PFSK-1 (cell line): Measurements from ENCODE around the gene FZD8. TPM values are rescaled to one million over a fixed set of nuclear protein-coding genes. Genes with fewer than 3 reads are reported as not detected.

ENCODE experiments used
- FOXP2 ChIP-seq: optimal IDR thresholded peaks from 2 replicates; pipeline ENCODE3; 2011; ENCODE audit warnings: borderline replicate concordance, control low read depth, inconsistent platforms; ENCODE audit not compliant: insufficient read depth; ENCODE audit errors: extremely low read length, extremely low read depth
- POLR2AphosphoS5 ChIP-seq: IDR thresholded peaks from 2 replicates; pipeline ENCODE4 v1.6.1; 2012; ENCODE audit warnings: low read depth, mild to moderate bottlenecking, control low read depth, low read length, moderate library complexity
- SIN3A ChIP-seq: IDR thresholded peaks from 2 replicates; pipeline ENCODE4 v1.6.1; 2012; ENCODE audit warnings: mild to moderate bottlenecking, low read length, moderate library complexity, borderline replicate concordance; ENCODE audit not compliant: insufficient read depth
- TAF1 ChIP-seq: IDR thresholded peaks from 2 replicates; pipeline ENCODE4 v1.6.1; 2012; ENCODE audit warnings: low read length, control low read depth, borderline replicate concordance; ENCODE audit not compliant: insufficient read depth
- polyA plus RNA-seq: library from polyadenylated mRNA; unstranded; fragments of >200 nt; gene quantifications from one replicate; pipeline ENCODE4 v1.2.1, GENCODE V29; 2012; ENCODE audit warnings: low read depth, missing spikeins; ENCODE audit not compliant: insufficient read length
- TF ChIP-seq, protein P1 (sequence below), 2 experiments: IDR thresholded peaks; 2 replicates each; pipeline versions ENCODE4 v1.6.1 to v1.8.0; 2011 to 2012; ENCODE audit warnings: low read depth in 2 of 2, low read length in 2 of 2, control low read depth in 1 of 2, inconsistent platforms in 1 of 2, mild to moderate bottlenecking in 1 of 2, moderate library complexity in 1 of 2; ENCODE audit not compliant: insufficient read depth in 1 of 2

Gene FZD8, protein sequence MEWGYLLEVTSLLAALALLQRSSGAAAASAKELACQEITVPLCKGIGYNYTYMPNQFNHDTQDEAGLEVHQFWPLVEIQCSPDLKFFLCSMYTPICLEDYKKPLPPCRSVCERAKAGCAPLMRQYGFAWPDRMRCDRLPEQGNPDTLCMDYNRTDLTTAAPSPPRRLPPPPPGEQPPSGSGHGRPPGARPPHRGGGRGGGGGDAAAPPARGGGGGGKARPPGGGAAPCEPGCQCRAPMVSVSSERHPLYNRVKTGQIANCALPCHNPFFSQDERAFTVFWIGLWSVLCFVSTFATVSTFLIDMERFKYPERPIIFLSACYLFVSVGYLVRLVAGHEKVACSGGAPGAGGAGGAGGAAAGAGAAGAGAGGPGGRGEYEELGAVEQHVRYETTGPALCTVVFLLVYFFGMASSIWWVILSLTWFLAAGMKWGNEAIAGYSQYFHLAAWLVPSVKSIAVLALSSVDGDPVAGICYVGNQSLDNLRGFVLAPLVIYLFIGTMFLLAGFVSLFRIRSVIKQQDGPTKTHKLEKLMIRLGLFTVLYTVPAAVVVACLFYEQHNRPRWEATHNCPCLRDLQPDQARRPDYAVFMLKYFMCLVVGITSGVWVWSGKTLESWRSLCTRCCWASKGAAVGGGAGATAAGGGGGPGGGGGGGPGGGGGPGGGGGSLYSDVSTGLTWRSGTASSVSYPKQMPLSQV
- polyA plus RNA-seq, result 0.16 TPM

DNA sequence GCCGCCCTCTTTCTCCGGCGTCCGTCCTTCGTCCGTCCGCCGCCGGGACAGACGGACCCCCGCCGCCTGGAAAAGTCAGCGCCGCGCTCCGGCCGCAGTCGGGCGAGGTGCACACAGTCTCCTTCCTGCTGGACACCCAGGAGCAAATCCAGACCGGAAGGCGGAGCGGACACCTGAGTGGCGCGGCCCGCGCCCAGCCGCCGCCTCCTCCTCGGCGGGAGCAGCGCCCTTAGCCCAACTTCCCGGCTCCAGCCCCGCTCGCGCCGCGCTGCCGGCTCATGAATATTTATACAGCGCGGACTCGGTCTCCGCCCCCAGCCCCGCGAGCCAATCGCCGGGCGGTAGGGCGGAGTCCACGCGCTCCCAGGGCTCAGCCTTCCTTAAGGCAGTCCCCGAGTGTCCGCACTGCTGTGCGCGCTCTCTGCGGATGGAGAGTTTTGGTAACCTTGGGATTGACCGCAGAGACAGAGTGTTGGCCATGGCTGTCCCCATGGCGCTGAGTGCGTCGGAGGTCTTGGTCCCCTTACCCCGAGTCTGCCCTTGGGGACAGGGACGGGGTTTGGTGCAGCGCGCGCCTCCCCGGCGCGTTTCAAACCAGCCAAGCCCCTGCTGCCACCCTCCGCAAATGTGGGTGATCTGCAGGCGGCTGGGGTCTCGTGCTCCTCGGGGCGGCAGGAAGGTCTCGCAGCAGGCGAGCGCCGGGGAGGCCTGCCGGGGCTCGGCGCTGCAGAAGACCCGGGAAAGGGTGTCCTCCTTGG is at the start of gene FZD8:
TSS of gene FZD8 (minus strand) at position 262 of the 758 bp plus-strand sequence. CDS start 867 bp downstream, outside the sequence.
- TF ChIP-seq SIN3A (no peak), POLR2AphosphoS5 (no peak), FOXP2 (no peak), TAF1 (no peak)
- TF ChIP-seq, protein P1, sequence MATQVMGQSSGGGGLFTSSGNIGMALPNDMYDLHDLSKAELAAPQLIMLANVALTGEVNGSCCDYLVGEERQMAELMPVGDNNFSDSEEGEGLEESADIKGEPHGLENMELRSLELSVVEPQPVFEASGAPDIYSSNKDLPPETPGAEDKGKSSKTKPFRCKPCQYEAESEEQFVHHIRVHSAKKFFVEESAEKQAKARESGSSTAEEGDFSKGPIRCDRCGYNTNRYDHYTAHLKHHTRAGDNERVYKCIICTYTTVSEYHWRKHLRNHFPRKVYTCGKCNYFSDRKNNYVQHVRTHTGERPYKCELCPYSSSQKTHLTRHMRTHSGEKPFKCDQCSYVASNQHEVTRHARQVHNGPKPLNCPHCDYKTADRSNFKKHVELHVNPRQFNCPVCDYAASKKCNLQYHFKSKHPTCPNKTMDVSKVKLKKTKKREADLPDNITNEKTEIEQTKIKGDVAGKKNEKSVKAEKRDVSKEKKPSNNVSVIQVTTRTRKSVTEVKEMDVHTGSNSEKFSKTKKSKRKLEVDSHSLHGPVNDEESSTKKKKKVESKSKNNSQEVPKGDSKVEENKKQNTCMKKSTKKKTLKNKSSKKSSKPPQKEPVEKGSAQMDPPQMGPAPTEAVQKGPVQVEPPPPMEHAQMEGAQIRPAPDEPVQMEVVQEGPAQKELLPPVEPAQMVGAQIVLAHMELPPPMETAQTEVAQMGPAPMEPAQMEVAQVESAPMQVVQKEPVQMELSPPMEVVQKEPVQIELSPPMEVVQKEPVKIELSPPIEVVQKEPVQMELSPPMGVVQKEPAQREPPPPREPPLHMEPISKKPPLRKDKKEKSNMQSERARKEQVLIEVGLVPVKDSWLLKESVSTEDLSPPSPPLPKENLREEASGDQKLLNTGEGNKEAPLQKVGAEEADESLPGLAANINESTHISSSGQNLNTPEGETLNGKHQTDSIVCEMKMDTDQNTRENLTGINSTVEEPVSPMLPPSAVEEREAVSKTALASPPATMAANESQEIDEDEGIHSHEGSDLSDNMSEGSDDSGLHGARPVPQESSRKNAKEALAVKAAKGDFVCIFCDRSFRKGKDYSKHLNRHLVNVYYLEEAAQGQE (IDR thresholded peaks at IDR 0.05; ENCODE audit: insufficient read depth in 1 of 2, low read depth in 2 of 2, low read length in 2 of 2), result no peak

DNA sequence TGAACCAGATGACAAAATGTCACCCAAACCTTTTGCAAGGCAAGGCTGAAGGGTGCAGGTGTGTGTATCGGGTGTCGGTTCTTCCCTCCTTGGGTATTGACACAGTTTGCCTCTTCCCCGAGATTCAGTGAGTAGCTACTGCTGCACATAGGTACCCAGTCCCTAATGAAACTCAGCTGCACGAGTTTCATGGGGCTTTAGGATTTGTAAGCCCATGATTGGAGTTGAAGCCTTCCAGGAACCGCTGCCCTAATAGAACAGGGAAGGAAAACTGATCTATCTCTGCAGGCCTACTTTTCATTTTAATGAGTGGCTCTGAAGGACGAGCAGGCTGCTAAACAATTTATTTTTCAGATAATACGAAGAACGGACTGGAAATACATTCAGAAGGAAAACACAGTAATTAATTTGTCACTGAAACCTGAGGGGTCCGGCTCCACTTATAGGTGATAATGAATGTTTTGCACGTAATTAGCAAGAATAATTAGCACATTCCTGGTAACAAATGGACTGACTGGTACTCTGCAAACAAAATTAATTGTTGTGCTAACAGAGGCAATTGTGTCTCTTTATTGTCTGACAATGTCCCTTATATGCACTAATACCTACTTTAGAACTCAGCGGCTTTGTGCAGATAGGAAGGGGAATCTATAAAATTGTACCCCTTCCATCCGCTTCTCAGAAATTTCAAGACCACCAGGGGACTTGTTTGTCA is 49.6 kb upstream of the FZD8 start:
- no peak for TF ChIP-seq POLR2AphosphoS5
- no peak for TF ChIP-seq FOXP2
- TF ChIP-seq SIN3A, result no peak
- TF ChIP-seq, protein P1 (IDR thresholded peaks at IDR 0.05; ENCODE audit: insufficient read depth in 1 of 2, low read depth in 2 of 2, low read length in 2 of 2), result no peak
- no peak for TF ChIP-seq TAF1

DNA sequence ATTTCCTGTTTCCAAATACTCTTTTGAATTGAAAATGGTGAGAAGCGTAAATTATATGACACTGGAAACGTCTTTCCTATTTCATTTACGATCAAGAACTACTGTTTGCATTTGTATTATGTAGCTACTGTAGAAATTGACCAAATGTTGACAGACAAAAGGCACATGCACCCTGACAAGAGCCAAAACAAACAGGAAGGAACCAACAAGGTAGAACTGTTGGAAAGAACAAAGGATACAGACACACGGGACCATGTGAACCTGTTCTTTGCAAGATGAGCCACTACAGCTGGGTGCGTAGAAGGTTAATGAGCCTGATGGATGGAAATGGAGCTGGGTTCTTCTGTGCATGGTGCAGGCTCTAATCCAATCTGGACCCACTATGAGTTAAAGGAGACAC is 48.4 kb upstream of the FZD8 start:
- TF ChIP-seq FOXP2 (no peak), TAF1 (no peak), SIN3A (no peak), POLR2AphosphoS5 (no peak)
- TF ChIP-seq, protein P1 (IDR thresholded peaks at IDR 0.05; ENCODE audit: insufficient read depth in 1 of 2, low read depth in 2 of 2, low read length in 2 of 2), result no peak

DNA sequence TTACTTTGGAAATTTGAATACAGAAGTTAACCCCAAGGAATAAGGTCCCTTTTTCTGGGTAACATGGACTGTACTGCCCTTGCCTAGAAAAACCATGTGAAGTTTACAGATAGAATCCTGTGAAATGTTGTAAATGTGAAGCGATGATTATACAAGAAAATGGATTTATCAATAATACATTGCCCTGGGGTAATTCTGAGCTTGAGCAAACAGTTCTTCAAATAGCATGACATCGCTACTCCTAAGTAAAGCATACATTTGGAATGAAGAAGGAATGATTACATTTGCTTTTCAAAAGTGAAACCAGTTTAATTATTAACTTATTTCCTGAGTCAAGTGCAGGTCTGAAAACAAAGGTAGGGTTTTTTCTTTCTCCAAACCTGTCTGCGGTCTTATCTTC is 43.3 kb upstream of the FZD8 start:
- no peak for TF ChIP-seq FOXP2
- TF ChIP-seq, protein P1 (IDR thresholded peaks at IDR 0.05; ENCODE audit: insufficient read depth in 1 of 2, low read depth in 2 of 2, low read length in 2 of 2), result no peak
- no peak for TF ChIP-seq POLR2AphosphoS5
- TF ChIP-seq TAF1, result no peak
- no peak for TF ChIP-seq SIN3A
